Measurements from ENCODE around the gene WASHC3.
"Not testable (repeated sequence)": the region's sequence is repeated elsewhere in the genome, so short reads cannot be mapped to it uniquely, and the experiment has no call there.

Gene WASHC3

GRCh38 chr12:102021540-102022246, 40.1 kb downstream of the WASHC3 start:
- Mint-ChIP-seq H3K4me3 (no peak overlapping the region), H3K36me3 (peaks cover 39% of the 10 kb centered on the region), H3K27ac (no peak overlapping the region), H3K9me3 (no peaks in the 10 kb centered on the region), H3K4me1 (no peaks in the 10 kb centered on the region)
- DNase-seq (ENCODE audit: low spot score in 2 of 2) (no peak), ATAC-seq (no peak)

GRCh38 chr12:102018607-102019006, 43.2 kb downstream of the WASHC3 start:
- H3K27ac Mint-ChIP-seq; ATAC-seq; H3K4me1 Mint-ChIP-seq; DNase-seq (ENCODE audit: low spot score in 2 of 2); H3K9me3 Mint-ChIP-seq; H3K4me3 Mint-ChIP-seq: not testable (repeated sequence)
- H3K36me3 Mint-ChIP-seq = peaks cover 35% of the 10 kb centered on the region

- peaks cover 36% of the 10 kb centered on the region for H3K36me3 Mint-ChIP-seq
- H3K4me1 Mint-ChIP-seq = no peaks in the 10 kb centered on the region
- ATAC-seq (peak; percentile 91), DNase-seq (ENCODE audit: low spot score in 2 of 2) (peak in 1 of 2 donors; percentile 55)
- H3K9me3 Mint-ChIP-seq = no peaks in the 10 kb centered on the region
- no peak overlapping the region for H3K27ac Mint-ChIP-seq
- no peak overlapping the region for H3K4me3 Mint-ChIP-seq
Observed at GRCh38 chr12:102016472-102016871, 45.3 kb downstream of the WASHC3 start.

- Mint-ChIP-seq H3K4me1 (no peaks in the 10 kb centered on the region), H3K9me3 (no peaks in the 10 kb centered on the region), H3K4me3 (no peak overlapping the region), H3K27ac (peak overlapping the region; percentile 26), H3K36me3 (peaks cover 26% of the 10 kb centered on the region)
- ATAC-seq (peak; percentile 51), DNase-seq (ENCODE audit: low spot score in 2 of 2) (no peak)
Observed at GRCh38 chr12:102010265-102010994, 51.4 kb downstream of the WASHC3 start.

- Mint-ChIP-seq H3K36me3 (peaks cover 26% of the 10 kb centered on the region), H3K4me1 (no peaks in the 10 kb centered on the region), H3K9me3 (no peaks in the 10 kb centered on the region), H3K27ac (peak overlapping the region; percentile 26), H3K4me3 (no peak overlapping the region)
- ATAC-seq = no peak
- DNase-seq (ENCODE audit: low spot score in 2 of 2) = no peak
Observed at GRCh38 chr12:102009796-102010195, 52.0 kb downstream of the WASHC3 start.

- Mint-ChIP-seq H3K9me3 (no peaks in the 10 kb centered on the region), H3K4me3 (no peak overlapping the region), H3K4me1 (no peaks in the 10 kb centered on the region), H3K36me3 (peaks cover 19% of the 10 kb centered on the region), H3K27ac (no peak overlapping the region)
- no peak for ATAC-seq
- no peak for DNase-seq (ENCODE audit: low spot score in 2 of 2)
Observed at GRCh38 chr12:102008615-102009126, 53.1 kb downstream of the WASHC3 start.

- no peaks in the 10 kb centered on the region for H3K9me3 Mint-ChIP-seq
- no peaks in the 10 kb centered on the region for H3K4me1 Mint-ChIP-seq
- H3K27ac Mint-ChIP-seq = no peak overlapping the region
- peaks cover 4% of the 10 kb centered on the region for H3K36me3 Mint-ChIP-seq
- no peak overlapping the region for H3K4me3 Mint-ChIP-seq
- ATAC-seq (no peak), DNase-seq (ENCODE audit: low spot score in 2 of 2) (no peak)
Observed at GRCh38 chr12:102005256-102005655, 56.5 kb downstream of the WASHC3 start.

- H3K4me1 Mint-ChIP-seq = no peaks in the 10 kb centered on the region
Observed at GRCh38 chr12:101997102-101997501, 64.7 kb downstream of the WASHC3 start.

GRCh38 chr12:101995684-101996083, 66.1 kb downstream of the WASHC3 start:
- no peak overlapping the region for H3K4me3 Mint-ChIP-seq
- H3K27ac Mint-ChIP-seq = no peak overlapping the region
- H3K9me3 Mint-ChIP-seq = no peaks in the 10 kb centered on the region
- no peaks in the 10 kb centered on the region for H3K36me3 Mint-ChIP-seq
- ATAC-seq = no peak
- DNase-seq (ENCODE audit: low spot score in 2 of 2) = no peak
- no peaks in the 10 kb centered on the region for H3K4me1 Mint-ChIP-seq

More at GRCh38 chr12:101997102-101997501, 64.7 kb downstream of the WASHC3 start:
- Mint-ChIP-seq H3K27ac (no peak overlapping the region), H3K4me3 (no peak overlapping the region), H3K36me3 (no peaks in the 10 kb centered on the region), H3K9me3 (no peaks in the 10 kb centered on the region)
- ATAC-seq = no peak
- DNase-seq (ENCODE audit: low spot score in 2 of 2) = no peak

- no peak for DNase-seq (ENCODE audit: low spot score in 2 of 2)
- H3K36me3 Mint-ChIP-seq = no peaks in the 10 kb centered on the region
- H3K9me3 Mint-ChIP-seq = no peaks in the 10 kb centered on the region
Observed at GRCh38 chr12:101992091-101992490, 69.7 kb downstream of the WASHC3 start.

GRCh38 chr12:101982307-101982706, 79.5 kb downstream of the WASHC3 start:
- DNase-seq (ENCODE audit: low spot score in 2 of 2) (no peak), ATAC-seq (no peak)
- Mint-ChIP-seq H3K9me3 (no peaks in the 10 kb centered on the region), H3K4me1 (no peaks in the 10 kb centered on the region), H3K36me3 (no peaks in the 10 kb centered on the region), H3K27ac (no peak overlapping the region), H3K4me3 (no peak overlapping the region)

More at GRCh38 chr12:101992091-101992490, 69.7 kb downstream of the WASHC3 start:
- Mint-ChIP-seq H3K27ac (no peak overlapping the region), H3K4me1 (no peaks in the 10 kb centered on the region), H3K4me3 (no peak overlapping the region)
- ATAC-seq = no peak

- Mint-ChIP-seq H3K4me3 (no peak overlapping the region), H3K27ac (no peak overlapping the region), H3K9me3 (no peaks in the 10 kb centered on the region), H3K36me3 (no peaks in the 10 kb centered on the region), H3K4me1 (no peaks in the 10 kb centered on the region)
- DNase-seq (ENCODE audit: low spot score in 2 of 2) (no peak), ATAC-seq (no peak)
Observed at GRCh38 chr12:101981868-101982267, 79.9 kb downstream of the WASHC3 start.

- Mint-ChIP-seq H3K4me1 (peaks cover 9% of the 10 kb centered on the region), H3K36me3 (no peaks in the 10 kb centered on the region), H3K9me3 (no peaks in the 10 kb centered on the region), H3K27ac (no peak overlapping the region), H3K4me3 (no peak overlapping the region)
- DNase-seq (ENCODE audit: low spot score in 2 of 2) (no peak), ATAC-seq (peak; percentile 26)
Observed at GRCh38 chr12:101968770-101969169, 93.0 kb downstream of the WASHC3 start.

- Mint-ChIP-seq H3K4me1 (peaks cover 9% of the 10 kb centered on the region), H3K4me3 (no peak overlapping the region), H3K36me3 (no peaks in the 10 kb centered on the region), H3K9me3 (no peaks in the 10 kb centered on the region), H3K27ac (no peak overlapping the region)
- no peak for DNase-seq (ENCODE audit: low spot score in 2 of 2)
- ATAC-seq = peak; percentile 75
Observed at GRCh38 chr12:101967506-101967905, 94.3 kb downstream of the WASHC3 start.

- no peaks in the 10 kb centered on the region for H3K36me3 Mint-ChIP-seq
- ATAC-seq (no peak), DNase-seq (ENCODE audit: low spot score in 2 of 2) (no peak)
- peaks cover 9% of the 10 kb centered on the region for H3K4me1 Mint-ChIP-seq
- no peak overlapping the region for H3K27ac Mint-ChIP-seq
- H3K4me3 Mint-ChIP-seq = no peak overlapping the region
- H3K9me3 Mint-ChIP-seq = no peaks in the 10 kb centered on the region
Observed at GRCh38 chr12:101966496-101966895, 95.3 kb downstream of the WASHC3 start.

GRCh38 chr12:101963697-101964096, 98.1 kb downstream of the WASHC3 start:
- Mint-ChIP-seq H3K27ac (no peak overlapping the region), H3K4me1 (peaks cover 9% of the 10 kb centered on the region), H3K4me3 (no peak overlapping the region), H3K9me3 (no peaks in the 10 kb centered on the region), H3K36me3 (no peaks in the 10 kb centered on the region)
- no peak for ATAC-seq
- no peak for DNase-seq (ENCODE audit: low spot score in 2 of 2)
